ENCODE results near the gene HLTF. TPM values are rescaled to one million over a fixed set of nuclear protein-coding genes. Genes with fewer than 3 reads are reported as not detected.

Gene HLTF
- total RNA-seq, 4 donors from 2014 or later: 18.3 to 28.2 (median 23.0) TPM

DNA sequence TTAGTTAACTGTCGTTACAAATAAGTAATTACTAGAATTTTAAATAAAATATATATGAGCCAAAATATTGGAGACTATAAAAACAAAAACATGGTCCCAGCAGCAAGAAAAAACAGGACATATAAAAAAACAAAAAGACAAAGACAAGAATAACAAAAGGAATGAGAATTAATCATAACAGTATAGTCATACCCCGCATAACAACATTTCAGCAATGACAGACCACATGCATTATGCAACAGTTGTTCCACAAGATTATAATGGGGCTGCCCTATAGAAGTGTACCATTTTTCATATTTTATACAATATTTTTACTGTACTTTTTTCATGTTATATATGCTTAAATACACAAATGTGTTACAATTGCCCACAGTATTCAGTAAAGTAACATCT lies 5.6 kb downstream of the HLTF start:
- Histone ChIP-seq H3K27ac (no peak overlapping the region), H3K9me3 (no peaks in the 10 kb centered on the region), H3K4me1 (peaks cover 0 to 26% (median 6%) of the 10 kb centered on the region in 3 donors), H3K4me3 (no peak overlapping the region), H3K36me3 (peaks cover 0 to 11% of the 10 kb centered on the region in 2 donors), H3K27me3 (no peaks in the 10 kb centered on the region)
- TF ChIP-seq POLR2A (IDR thresholded peaks at IDR 0.05) (no peak), CTCF (IDR thresholded peaks at IDR 0.05) (no peak), POLR2AphosphoS5 (IDR thresholded peaks at IDR 0.05) (no peak), EP300 (IDR thresholded peaks at IDR 0.05) (no peak)
- WGBS, 2 donors (ENCODE audit: low coverage in 1 of 2): 92 to 100% methylated on average over 2 of the region's 2 CpGs
- no peak for ATAC-seq

DNA sequence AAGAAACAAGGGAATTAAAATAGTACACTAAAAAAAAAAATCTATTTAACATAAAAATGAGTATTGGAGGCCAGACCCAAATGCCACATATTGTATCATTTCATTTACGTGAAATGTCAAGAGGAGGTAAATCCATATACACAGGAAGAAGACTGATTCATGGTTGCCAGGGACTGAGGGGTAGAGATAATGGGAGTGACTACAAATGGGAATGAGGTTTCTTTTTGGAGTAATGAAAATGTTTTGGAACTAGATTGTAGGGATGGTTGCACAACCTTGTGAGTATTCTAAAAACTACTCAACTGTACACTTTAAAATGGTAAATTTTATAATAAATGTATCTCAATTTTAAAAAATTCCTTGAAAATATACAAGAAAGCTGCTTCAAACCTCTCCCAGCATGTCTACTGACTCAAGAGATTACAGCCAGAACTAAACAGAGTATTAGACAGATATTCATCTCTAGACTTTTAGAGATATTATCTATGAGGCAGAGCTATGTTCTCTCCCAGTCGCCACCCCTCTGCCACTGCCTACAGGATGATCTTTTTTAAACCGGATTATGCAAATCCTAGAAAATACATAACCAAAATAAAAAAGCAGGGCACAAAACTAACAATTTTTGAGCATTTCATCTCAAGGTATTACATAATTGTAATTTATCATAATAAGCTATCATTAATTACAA lies 6.2 kb downstream of the HLTF start:
- no peak for TF ChIP-seq CTCF (IDR thresholded peaks at IDR 0.05)
- no peak for TF ChIP-seq POLR2AphosphoS5 (IDR thresholded peaks at IDR 0.05)
- no peak for TF ChIP-seq POLR2A (IDR thresholded peaks at IDR 0.05)
- no peak for TF ChIP-seq EP300 (IDR thresholded peaks at IDR 0.05)
- Histone ChIP-seq H3K36me3 (peaks cover 0 to 16% of the 10 kb centered on the region in 2 donors), H3K4me3 (no peak overlapping the region), H3K9me3 (no peaks in the 10 kb centered on the region), H3K4me1 (peaks cover 0 to 21% (median 3%) of the 10 kb centered on the region in 3 donors), H3K27me3 (no peaks in the 10 kb centered on the region), H3K27ac (no peak overlapping the region)
- ATAC-seq: no peak
- WGBS, 2 donors (ENCODE audit: low coverage in 1 of 2): 92 to 97% methylated on average over 3 of the region's 3 CpGs

GRCh38 chr3:149077628-149078027 lies 8.7 kb downstream of the HLTF start:
- no peaks in the 10 kb centered on the region for H3K27me3 ChIP-seq
- no peaks in the 10 kb centered on the region for H3K9me3 ChIP-seq
- peaks cover 0 to 37% of the 10 kb centered on the region in 2 donors for H3K36me3 ChIP-seq
- H3K4me3 ChIP-seq: no peak overlapping the region
- H3K27ac ChIP-seq: peak overlapping the region in 1 of 4 donors; percentile 18
- 42 to 70% methylated on average over 3 to 5 of the region's 5 CpGs for WGBS, 2 donors (ENCODE audit: low coverage in 1 of 2)
- no peak for ATAC-seq
- H3K4me1 ChIP-seq: peaks cover 0 to 5% (median 0%) of the 10 kb centered on the region in 3 donors
- no peak for TF ChIP-seq POLR2A (IDR thresholded peaks at IDR 0.05)
- no peak for TF ChIP-seq CTCF (IDR thresholded peaks at IDR 0.05)
- no peak for TF ChIP-seq POLR2AphosphoS5 (IDR thresholded peaks at IDR 0.05)
- no peak for TF ChIP-seq EP300 (IDR thresholded peaks at IDR 0.05)

- Histone ChIP-seq H3K27me3 (no peaks in the 10 kb centered on the region), H3K4me1 (no peaks in the 10 kb centered on the region), H3K27ac (no peak overlapping the region), H3K36me3 (peaks cover 3 to 85% of the 10 kb centered on the region in 2 donors), H3K9me3 (no peaks in the 10 kb centered on the region), H3K4me3 (no peak overlapping the region)
- TF ChIP-seq POLR2AphosphoS5 (IDR thresholded peaks at IDR 0.05) (no peak), EP300 (IDR thresholded peaks at IDR 0.05) (no peak), CTCF (IDR thresholded peaks at IDR 0.05) (no peak), POLR2A (IDR thresholded peaks at IDR 0.05) (no peak)
- ATAC-seq: no peak
- WGBS, 2 donors (ENCODE audit: low coverage in 1 of 2): 87 to 99% methylated on average over 8 of the region's 8 CpGs
Measured at GRCh38 chr3:149067883-149068282, 18.4 kb downstream of the HLTF start.

DNA sequence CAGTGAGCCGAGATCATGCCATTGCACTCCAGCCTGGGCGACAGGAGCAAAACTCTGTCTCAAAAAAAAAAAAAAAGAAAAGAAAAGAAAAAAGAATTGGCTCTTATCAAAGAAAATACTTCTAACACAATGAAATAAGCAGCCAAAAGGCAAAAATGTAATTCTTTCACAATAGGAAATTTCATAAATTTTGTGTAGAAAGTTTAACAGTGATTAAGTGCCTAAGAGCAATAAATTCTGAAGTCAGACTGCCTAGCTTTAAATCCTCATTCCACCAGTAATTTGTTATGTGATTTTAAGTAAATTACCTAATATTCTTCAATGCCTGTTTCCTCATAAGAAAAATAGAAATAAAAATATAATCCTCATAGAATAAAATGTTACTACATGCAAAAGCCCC lies 24.6 kb downstream of the HLTF start:
- no peak for TF ChIP-seq POLR2AphosphoS5 (IDR thresholded peaks at IDR 0.05)
- no peak for TF ChIP-seq POLR2A (IDR thresholded peaks at IDR 0.05)
- no peak for TF ChIP-seq EP300 (IDR thresholded peaks at IDR 0.05)
- no peak for TF ChIP-seq CTCF (IDR thresholded peaks at IDR 0.05)
- Histone ChIP-seq H3K4me3 (no peak overlapping the region), H3K9me3 (no peaks in the 10 kb centered on the region), H3K4me1 (no peaks in the 10 kb centered on the region), H3K36me3 (peaks cover 3 to 75% of the 10 kb centered on the region in 2 donors), H3K27me3 (no peaks in the 10 kb centered on the region), H3K27ac (no peak overlapping the region)
- no peak for ATAC-seq
- WGBS, 2 donors (ENCODE audit: low coverage in 1 of 2): 82% methylated on average over 2 of the region's 2 CpGs; no CpG with 5 or more reads in 1 of the 2 donors
